HG03095 (cell line): Measurements from ENCODE around the gene FBXO21.

Experiments used
- ATAC-seq: cut with Tn5 transposase; IDR thresholded peaks from one replicate; pipeline ENCODE4 v1.9.1; 2021; ENCODE audit warnings: moderate library complexity; ENCODE audit not compliant: unreplicated experiment

FBXO21 gene

DNA sequence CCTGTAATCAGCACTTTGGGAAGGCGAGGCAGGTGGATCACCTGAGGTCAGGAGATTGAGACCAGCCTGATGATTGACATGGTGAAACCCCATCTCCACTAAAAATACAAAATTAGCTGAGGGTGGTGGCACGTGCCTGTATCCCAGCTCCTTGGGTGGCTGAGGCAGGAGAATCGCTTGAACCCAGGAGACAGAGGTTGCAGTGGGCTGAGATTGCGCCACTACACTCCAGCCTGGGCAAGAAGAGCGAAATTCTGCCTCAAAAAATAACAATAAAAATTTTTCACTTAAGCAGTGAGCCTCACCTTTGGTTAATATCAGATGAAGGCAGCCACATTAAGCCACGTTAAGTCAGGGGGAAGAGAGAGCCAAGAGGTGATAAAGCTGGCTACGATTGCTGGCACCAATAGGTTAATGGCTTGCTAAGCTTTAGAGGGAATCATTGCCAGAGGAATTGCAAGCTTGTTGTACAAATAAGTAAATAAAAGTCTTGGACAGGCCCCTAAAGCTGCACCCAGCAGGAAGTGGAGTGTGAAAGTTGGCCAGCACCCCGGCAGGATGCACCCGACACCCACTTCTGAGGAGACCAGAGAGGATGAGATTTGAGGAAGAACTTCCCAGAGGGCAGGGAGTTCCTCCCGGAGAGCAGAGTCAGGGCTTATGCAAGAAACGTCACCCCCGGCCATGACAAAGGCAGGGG is 49.7 kb downstream of the FBXO21 start:
- ATAC-seq, result no peak

DNA sequence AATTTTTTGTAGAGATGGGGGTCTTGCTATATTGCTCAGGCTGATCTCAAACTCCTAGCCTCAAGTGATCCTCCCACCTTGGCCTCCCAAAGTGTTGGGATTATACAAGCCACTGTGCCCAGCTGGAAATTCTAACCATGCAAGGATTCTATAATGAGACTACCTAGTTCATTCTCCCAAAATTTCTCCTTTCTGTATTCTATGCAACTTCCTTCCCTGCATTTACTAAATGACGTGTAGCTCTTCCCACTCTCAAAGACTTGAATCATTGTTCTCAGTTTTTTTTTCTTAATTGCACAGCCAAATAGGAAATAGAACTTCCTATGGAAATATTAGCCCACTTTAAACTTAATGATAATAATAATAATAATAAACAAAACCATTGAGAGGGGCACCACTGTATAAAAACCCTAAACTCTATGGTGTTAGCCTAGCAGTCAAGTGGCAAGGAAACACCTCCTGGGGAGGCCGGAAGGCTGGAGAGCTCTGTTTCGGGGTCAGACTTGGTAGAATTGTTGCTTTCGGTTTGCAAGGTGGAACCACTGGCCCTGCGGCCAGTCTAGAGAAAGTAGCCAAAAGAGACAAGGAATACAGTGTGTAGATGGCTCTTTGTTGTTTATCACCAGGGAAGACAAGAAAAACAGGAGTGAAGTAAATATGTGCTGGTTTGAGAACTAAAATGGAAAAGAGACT is 51.1 kb downstream of the FBXO21 start:
- ATAC-seq, result no peak

DNA sequence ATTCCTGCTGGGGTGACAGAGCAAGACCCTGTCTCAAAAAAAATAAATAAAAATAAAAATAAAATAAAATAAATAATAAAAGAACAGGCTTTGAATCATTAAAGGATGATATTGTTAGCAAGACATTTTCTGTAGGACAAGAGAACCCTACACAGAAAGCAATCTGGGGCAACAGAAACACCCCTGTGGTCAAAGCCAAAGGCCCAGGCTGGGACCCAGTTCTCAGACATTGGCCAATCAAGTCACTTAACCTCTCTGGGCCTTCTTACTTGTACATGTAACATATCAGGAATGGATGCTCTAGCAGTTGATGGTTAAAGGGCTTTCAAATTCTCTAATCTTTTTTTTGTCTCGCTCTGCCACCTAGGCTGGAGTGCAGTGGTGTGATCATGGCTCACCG is 55.5 kb downstream of the FBXO21 start:
- no peak for ATAC-seq

DNA sequence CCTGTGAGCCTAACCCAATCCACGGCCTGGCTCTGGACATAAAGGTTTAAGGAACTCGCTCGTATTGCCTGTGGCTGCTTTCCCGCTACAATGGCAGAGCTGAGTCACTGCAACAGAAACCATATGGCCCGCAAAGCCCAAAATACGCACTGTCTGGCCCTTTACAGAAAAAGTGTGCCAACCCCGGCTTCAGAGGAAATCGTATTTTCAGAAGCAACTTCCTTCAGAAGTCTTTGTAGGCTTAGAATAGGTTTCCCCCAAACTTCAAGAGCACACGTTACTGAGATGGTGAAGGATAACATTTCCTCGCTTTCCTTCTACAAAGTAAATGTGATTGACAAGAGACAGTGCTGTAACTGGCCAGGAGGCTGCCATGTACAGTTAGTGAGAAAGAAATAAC is 56.2 kb downstream of the FBXO21 start:
- no peak for ATAC-seq

DNA sequence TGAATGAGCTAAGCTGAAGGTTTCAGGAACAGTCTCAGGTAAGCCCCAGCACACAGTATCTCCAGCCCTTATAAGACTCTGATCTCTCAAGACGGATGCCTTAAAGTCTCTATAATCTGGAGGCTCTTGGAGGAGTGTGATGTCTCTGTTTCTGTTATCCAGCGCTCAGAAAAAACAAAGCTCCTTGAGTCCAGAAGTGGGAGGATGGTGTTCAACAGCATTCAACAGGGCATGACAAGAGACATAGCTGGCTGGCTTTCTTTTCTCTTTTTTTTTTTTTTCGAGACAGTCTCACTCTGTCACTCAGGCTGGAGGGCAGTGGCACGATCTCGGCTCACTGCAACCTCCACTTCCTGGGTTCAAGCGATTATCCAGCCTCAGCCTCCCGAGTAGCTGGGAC is 59.5 kb downstream of the FBXO21 start:
- no peak for ATAC-seq

DNA sequence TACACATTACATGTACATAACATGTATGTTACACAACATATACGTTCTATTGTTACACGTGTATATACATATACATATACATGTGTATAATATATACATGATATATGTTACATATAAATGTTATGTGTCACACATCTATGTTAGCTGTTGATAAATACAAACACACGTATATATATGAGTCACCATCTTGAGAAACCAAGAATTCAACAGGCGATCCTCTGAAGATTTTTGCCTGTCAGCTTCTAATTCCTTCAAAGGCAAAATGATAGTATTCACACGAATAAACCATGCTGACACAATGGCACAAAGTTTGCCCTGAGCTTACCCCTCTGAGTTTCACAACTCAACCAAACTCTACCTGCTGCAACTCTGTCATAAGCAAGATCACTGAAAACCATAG is 60.9 kb downstream of the FBXO21 start:
- no peak for ATAC-seq

DNA sequence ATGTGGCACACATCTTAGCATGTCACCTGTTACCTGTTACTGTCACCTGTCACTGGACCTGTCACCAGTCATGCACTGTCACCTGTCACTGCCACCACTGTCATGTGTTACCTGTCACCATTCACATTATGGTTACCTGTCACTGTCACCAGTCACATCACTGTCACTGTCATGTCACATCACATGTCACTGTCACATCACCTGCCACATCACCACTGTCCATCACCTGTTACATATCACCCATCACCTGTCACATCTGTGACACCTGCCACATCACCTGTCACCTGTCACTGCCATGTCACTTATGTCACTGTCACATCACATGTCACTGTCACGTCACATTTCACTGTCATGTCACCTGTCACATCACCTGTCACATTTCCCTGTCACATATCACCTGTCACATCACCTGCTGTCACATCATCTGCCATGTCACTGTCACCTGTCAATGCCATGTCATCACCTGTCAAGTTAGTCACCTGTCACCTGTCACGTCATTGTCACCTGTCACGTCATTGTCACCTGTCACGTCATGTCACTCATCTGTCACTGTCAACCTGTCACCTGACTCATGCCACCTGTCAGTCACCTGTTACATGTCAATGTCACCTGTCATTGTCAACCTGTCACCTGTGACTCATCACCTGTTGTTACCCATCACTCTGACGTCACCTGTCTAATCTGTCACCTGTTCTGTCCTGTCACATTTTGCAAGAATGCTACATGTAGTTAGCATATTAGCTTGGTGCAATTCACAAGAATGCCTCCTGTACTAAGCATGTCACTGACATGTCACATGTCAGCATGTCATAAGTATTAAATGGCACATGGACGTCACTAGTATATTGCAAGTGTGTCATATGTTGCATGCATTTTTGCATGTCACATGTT is 62.1 kb downstream of the FBXO21 start:
- no peak for ATAC-seq

DNA sequence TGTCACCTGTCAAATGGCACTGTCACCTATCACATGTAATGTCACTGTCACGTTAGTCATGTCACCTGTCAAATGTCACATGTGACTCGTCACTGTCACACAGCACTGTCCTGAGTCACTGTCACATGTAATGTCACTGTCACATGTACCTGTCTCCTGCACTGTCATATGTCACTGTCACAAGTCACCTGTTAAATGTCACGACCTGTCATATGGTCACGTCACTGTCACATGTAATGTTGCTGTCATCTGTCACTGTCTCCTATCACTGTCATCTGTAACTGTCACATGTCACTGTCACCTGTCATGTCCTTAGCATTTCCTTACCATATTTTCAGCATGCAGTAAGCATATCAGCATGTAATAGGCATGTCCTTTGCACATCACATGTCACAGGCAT is 63.9 kb downstream of the FBXO21 start:
- no peak for ATAC-seq

DNA sequence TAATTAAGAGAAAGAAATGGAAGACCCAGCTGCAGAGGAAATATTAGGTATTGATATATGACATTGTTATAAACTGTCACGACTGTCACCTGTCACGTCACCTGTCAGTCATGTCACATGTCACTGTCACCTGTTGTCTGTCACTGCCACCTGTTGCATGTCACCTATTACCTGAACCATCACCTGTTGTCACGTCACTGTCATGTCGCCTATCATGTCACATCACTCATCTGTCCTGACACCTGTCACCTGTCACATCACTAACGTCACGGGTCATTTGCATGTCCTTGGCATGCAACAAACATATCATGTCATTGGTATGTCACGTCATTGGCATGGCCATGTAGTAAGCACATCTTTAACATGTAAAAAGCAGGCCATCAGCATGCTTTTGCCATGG is 64.5 kb downstream of the FBXO21 start:
- ATAC-seq, result no peak

DNA sequence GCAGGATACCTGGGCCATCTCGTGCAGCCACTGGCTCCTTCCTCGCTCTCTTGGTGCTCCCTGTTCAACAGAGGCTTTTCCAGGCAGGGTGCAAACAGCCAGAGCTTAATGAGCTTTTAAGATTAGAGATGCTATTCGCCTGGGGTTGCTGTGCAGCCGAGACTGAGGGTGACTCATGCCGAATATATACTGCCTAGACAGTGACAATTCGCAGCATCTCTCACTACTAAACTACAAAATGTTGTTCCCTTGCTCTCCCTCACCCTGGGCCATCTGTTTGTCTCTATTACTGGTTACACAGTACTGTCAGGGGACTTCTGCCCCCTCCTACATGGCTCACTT is 65.0 kb downstream of the FBXO21 start:
- no peak for ATAC-seq

DNA sequence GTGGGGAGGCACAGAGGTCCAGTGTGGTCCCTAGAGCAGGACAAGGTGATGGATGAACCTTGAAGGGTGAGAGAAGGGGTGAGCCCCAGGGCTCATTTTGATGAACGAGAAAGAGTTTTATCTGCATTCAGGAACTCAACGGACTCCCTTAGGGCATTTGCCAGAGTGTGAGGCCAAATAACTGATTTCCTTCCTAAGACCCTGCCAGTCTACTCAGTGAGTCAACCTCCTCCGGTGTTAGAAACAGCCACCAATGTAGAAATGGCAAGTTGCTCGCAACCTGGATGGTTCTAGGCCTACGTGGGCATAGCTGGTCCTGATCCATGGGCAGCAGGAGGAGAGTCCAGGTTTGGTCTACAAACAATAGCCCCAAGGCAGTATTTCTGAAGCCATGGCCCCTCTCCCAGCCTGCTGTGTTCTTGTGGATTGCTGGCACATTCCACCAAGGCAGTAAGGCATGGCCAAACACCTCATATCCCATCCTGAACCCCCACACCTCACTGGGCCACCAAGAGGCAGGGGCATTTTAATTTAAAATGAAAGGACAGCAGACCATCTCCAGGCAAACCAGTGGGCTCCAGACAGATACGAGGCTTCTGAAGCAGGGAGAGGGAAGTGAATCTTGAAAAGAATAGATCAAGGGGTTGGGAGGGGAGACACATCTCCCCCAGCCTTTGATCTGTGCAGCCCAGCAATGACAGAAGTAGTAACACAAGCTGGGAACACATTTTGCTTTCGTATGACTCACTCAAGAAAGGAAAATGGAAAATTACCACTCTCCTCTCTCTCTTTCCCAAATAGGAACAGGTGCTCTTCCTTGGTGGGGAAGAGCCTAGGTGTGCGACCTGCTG is 65.6 kb downstream of the FBXO21 start:
- no peak for ATAC-seq

DNA sequence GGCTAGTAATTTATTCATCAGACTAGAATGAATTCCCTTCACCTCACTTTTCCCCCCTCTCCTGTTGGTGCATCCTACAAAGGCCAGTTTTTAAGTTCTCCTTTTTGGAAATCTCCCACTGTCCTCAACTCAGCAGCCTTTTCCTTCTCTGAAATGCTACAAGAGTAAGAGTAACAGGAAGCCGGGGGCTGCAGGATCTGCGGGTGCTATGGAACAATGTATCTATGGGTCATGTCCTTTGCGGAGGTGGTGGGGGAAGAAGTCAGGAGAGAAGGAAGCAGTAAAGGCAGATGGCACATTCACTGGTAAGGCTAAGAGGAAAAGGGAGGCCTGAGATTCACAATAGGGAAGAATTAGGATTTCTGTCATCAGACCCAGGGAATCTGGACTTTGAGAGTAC is 68.8 kb downstream of the FBXO21 start:
- no peak for ATAC-seq

DNA sequence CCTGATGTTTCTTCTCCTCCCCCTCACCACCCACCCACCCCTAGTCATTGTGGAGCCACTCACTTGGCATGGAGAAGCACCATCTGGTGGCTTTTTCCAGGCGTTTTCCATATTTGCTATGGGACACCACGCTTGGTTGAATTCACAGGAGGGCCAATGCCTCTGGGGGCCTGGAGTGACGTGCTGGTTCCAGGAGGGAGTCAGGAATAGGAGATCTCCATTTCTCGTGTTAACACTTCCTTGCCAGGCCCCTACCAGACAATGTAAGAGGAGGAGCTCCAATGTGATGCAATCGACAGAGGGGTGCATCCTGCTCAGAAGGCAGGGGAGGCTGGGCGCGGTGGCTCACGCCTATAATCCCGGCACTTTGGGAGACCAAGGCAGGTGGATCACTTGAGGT is 69.5 kb downstream of the FBXO21 start:
- no peak for ATAC-seq

DNA sequence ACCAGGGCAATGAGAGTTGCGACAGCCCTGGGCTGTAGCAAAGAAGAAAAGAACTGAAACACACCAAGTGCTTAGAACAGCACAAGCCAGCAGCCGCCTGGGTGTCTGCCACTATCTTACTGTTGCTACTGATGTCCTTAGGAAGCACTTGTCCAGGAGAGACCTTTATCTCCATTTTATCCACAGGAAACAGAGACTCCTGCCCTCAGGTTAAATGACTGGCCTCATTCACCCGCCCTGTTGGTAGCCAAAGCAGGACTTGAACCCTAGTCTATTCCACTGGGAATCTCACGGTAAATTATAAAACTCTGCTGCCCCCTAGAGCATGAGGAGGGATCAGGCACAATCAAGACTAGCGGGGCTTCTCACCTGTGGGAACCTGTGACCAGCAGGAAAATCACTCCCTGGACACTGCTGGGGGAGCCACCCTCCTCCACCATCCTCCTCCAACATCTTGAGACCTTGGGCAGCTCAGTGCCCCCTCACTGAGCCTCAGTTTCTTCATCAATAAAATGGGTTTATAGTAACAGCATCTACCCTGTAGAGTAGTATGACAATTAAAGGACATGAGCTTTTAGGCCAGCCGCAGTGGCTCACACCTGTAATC is 70.6 kb downstream of the FBXO21 start:
- ATAC-seq, result no peak

DNA sequence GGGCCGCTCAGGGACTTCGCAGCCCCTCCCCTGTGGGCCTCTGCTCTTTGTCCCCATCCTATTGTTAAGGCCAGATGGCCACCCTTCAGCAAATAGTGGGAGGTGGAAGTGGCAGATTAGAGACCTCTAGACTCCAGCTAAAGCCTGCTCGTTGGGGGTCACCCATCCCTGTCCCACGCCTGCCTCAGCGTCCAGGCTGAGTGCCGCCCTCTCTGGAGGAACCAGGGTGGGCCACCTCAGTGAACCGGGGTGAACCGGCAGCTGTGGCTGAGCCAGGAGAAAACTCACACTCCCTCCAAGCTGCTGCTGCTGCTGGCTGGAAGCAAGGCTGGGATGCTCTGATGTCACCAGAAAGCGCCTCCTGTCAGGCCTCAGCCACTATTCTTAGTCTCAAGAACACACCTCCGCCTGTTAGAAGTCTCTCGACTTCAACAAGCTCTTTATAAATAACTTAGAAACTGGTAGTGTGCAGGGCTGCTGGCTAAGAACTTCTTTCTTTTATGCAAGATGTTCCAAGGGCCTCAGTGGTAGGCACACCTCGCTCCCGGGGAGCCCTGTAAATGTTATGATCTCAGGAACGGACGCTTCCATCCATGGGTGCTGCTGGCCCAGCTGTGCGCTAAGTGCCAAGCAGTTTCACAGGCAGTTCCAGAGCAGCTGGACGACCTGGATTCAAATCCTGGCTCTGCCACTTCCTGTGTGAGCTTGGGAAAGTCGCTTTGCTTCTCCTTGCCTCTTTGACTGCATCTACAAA is 71.3 kb downstream of the FBXO21 start:
- no peak for ATAC-seq

DNA sequence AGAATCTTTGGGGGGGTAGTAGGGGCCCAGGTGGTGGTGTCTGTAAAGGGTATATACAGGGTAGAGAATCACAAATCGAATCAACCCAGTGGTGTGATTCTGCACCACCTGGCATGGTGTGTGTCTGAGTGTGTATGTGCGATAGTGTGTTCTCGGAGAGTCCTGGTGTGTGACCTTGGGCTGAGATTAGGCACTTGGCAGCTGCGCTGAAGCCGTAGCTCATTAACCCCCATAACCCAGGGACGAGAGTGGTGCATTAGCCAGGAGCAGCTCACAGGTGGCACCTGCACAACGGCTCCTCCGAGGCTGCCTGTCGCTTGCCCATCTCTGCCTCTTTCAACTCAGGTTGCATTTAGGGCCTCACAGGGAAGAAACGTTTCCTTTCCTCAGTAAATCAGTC is 75.5 kb downstream of the FBXO21 start:
- ATAC-seq, result no peak

DNA sequence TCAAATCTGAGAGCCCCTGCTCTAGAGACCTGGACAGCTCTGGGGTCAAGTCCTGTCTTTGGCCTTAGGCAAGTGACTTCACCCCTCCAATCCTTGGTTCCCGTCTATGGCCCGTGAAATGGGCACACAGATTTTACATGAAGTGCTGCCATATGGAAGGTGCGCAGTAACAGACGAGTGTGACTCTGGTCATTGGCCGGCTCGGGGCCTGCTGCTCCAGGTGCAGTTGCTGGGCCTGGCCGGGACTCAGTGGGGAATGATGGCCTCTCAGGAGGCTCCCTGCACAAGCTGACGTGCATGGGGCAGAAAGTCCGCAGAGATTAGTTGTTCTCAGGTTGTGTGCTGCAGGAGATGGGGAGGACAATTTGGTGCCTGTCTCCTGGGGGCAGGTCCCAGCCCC is 77.0 kb downstream of the FBXO21 start:
- ATAC-seq, result no peak

DNA sequence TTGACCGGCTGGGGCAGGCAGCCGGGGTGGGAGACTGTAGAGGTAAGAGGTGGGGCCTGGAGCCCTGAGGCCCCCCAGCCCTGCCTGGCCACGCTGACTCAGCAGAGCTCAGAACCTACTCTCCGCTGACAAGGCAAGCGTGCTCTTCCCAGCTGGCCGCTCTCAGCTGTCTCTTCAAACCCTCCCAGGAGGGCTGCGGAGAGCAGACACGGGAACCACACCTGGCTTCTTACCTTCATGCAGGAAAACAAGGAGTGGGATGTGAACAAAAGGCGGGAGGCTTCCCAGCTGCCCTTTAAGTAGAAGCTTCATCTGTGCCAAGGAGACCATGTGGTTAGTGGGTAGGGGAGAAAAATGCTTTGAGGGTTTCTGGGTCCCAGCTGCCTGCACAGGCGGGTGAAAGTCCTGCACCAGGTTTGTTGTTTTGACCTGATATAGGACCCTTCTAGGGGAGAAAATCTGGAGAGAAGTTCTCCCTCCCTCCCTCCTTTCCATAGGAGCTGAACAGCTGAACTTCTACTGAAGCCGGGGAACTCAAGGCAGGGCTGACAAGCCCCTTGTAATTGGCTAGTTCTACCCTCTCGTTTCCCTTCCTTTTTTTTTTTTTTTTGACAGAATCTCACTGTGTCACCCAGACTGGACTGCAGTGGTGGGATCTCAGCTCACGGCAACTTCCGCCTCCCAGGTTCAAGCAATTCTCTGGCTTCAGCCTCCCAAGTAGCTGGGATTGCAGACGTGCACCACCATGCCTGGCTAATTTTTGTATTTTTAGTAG is 78.3 kb downstream of the FBXO21 start:
- ATAC-seq, result no peak

DNA sequence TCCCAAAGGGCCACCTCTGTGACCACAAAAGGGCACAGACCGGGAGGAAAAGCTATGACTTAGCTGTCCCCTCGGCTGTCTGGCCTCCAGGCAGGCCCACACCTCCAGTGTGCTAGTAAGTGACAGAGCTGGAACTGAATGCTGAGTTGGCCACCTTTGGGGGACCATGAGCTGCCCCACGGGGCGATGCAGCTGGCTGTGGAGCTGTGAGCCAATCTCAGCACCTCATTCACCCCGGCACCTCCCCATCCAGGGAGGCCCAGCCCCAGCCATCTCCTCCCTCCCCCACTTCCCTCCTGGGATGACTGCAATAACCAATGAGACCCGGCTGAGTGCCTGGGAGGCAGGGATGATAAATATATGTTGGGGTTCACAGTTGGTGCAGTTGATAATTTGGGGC is 78.9 kb downstream of the FBXO21 start:
- no peak for ATAC-seq
